Neural cell (in vitro differentiated cells): Measurements from ENCODE around the gene NPAS3. TPM values are rescaled to one million over a fixed set of nuclear protein-coding genes. Genes with fewer than 3 reads are reported as not detected.

Experiments used
- H2AFZ ChIP-seq: fragments of 200-600, 300-800 bp; sonication (generic), shearing (Covaris generic); 2 replicates; pipeline ENCODE4 v1.6.0; 2014; ENCODE audit warnings: low read depth, mild to moderate bottlenecking, antibody characterized with exemption, low read length, moderate library complexity
- H3F3A ChIP-seq: fragments of 200-600 bp; shearing (Covaris generic); 2 replicates; pipeline ENCODE4 v1.6.1; 2016; ENCODE audit warnings: mild to moderate bottlenecking, moderate library complexity, mixed read lengths, antibody characterized with exemption, low read length; ENCODE audit not compliant: insufficient read depth, poor library complexity, severe bottlenecking
- H3K27ac ChIP-seq: fragments of 200-600, 300-800 bp; sonication (generic), shearing (Covaris generic); 2 replicates; pipeline ENCODE4 v1.5.1; 2014; ENCODE audit warnings: mild to moderate bottlenecking, low read length, moderate library complexity
- H3K27me3 ChIP-seq: fragments of 300-800, 200-600 bp; sonication (generic), shearing (Covaris generic); 2 replicates; pipeline ENCODE4 v1.6.0; 2014; ENCODE audit warnings: mild to moderate bottlenecking, low read depth, low read length, moderate library complexity; ENCODE audit not compliant: insufficient read depth
- H3K36me3 ChIP-seq: fragments of 300-800, 200-600 bp; sonication (generic), shearing (Covaris generic); 2 replicates; pipeline ENCODE4 v1.5.1; 2014; ENCODE audit warnings: mild to moderate bottlenecking, antibody characterized with exemption, low read length, moderate library complexity; ENCODE audit not compliant: insufficient read depth
- H3K4me2 ChIP-seq: fragments of 300-800, 200-600 bp; sonication (generic), shearing (Covaris generic); 2 replicates; pipeline ENCODE4 v1.6.0; 2014; ENCODE audit warnings: mild to moderate bottlenecking, low read length
- H3K4me3 ChIP-seq: fragments of 300-800, 200-600 bp; sonication (generic), shearing (Covaris generic); 2 replicates; pipeline ENCODE4 v1.5.1; 2014; ENCODE audit warnings: mild to moderate bottlenecking, low read length, moderate library complexity
- H3K79me2 ChIP-seq: fragments of 200-600 bp; shearing (Covaris generic); replicated peaks from 2 replicates; pipeline ENCODE4 v1.6.0; 2014; ENCODE audit warnings: mild to moderate bottlenecking, low read length, moderate library complexity; ENCODE audit not compliant: insufficient read depth
- H3K9ac ChIP-seq: fragments of 300-800, 200-600 bp; sonication (generic), shearing (Covaris generic); 2 replicates; pipeline ENCODE4 v1.6.1; 2016; ENCODE audit warnings: mild to moderate bottlenecking, low read length, mixed read lengths
- H3K9me2 ChIP-seq: fragments of 200-600 bp; shearing (Covaris generic); 2 replicates; pipeline ENCODE4 v1.6.1; 2016; ENCODE audit warnings: mild to moderate bottlenecking, low read length, mixed read lengths; ENCODE audit not compliant: insufficient read depth
- H3K9me3 ChIP-seq: fragments of 200-600, 300-800 bp; sonication (generic), shearing (Covaris generic); 2 replicates; pipeline ENCODE4 v1.6.1; 2016; ENCODE audit warnings: mild to moderate bottlenecking, mixed run types, low read length, moderate library complexity, mixed read lengths
- H4K20me1 ChIP-seq: fragments of 200-600 bp; shearing (Covaris generic); 2 replicates; pipeline ENCODE4 v1.6.1; 2016; ENCODE audit warnings: mild to moderate bottlenecking, mixed run types; ENCODE audit not compliant: insufficient read depth
- CTCF ChIP-seq: fragments of 450-650 bp; IDR thresholded peaks from 2 replicates; pipeline ENCODE4 v1.5.1; 2014; ENCODE audit warnings: antibody characterized with exemption, mild to moderate bottlenecking, moderate library complexity; ENCODE audit not compliant: poor library complexity, severe bottlenecking
- EP300 ChIP-seq: fragments of 450-650 bp; conservative IDR thresholded peaks from 2 replicates; pipeline ENCODE4 v1.6.1; 2014; ENCODE audit warnings: antibody characterized with exemption, mild to moderate bottlenecking, moderate library complexity; ENCODE audit not compliant: poor library complexity, severe bottlenecking
- EZH2 ChIP-seq: fragments of 200-600, 300-800 bp; shearing (Covaris generic), sonication (generic); IDR thresholded peaks from 2 replicates; pipeline ENCODE4 v1.6.1; 2014; ENCODE audit warnings: antibody characterized with exemption, low read length, borderline replicate concordance, mild to moderate bottlenecking; ENCODE audit not compliant: insufficient read depth, poor library complexity, severe bottlenecking
- MXI1 ChIP-seq: fragments of 450-650 bp; conservative IDR thresholded peaks from 2 replicates; pipeline ENCODE4 v1.6.1; 2014; ENCODE audit warnings: antibody characterized with exemption, mild to moderate bottlenecking; ENCODE audit not compliant: poor library complexity, severe bottlenecking
- POLR2AphosphoS5 ChIP-seq: IDR thresholded peaks from 2 replicates; pipeline ENCODE4 v1.6.1; 2012
- RAD21 ChIP-seq: fragments of 450-650 bp; conservative IDR thresholded peaks from 2 replicates; pipeline ENCODE4 v1.6.1; 2014; ENCODE audit warnings: antibody characterized with exemption, mild to moderate bottlenecking, moderate library complexity
- REST ChIP-seq: IDR thresholded peaks from 2 replicates; pipeline ENCODE4 v1.6.1; 2012; ENCODE audit warnings: borderline replicate concordance
- SMC3 ChIP-seq: fragments of 450-650 bp; conservative IDR thresholded peaks from 2 replicates; pipeline ENCODE4 v1.6.1; 2014; ENCODE audit warnings: antibody characterized with exemption, mild to moderate bottlenecking, moderate library complexity; ENCODE audit not compliant: poor library complexity
- TAF1 ChIP-seq: IDR thresholded peaks from 2 replicates; pipeline ENCODE4 v1.6.1; 2012; ENCODE audit warnings: low read depth
- polyA plus RNA-seq: library from polyadenylated mRNA; depleted of rRNA; stranded (reverse); fragments of >200 nt; gene quantifications from 2 replicates; pipeline ENCODE4 v1.2.3, GENCODE V29; 2014

Gene NPAS3
- polyA plus RNA-seq, 1 donor from 2014 or later, result 1.3 TPM

GRCh38 chr14:33259764-33260163 lies 321.1 kb downstream of the NPAS3 start:
- Histone ChIP-seq H3K9me3 (no peaks in the 10 kb centered on the region), H3F3A (no peaks in the 10 kb centered on the region), H3K27me3 (no peaks in the 10 kb centered on the region), H4K20me1 (no peaks in the 10 kb centered on the region), H3K36me3 (no peaks in the 10 kb centered on the region), H3K27ac (no peak overlapping the region), H3K79me2 (no peaks in the 10 kb centered on the region), H3K4me3 (no peak overlapping the region), H2AFZ (no peak overlapping the region), H3K4me2 (no peak overlapping the region), H3K9ac (no peak overlapping the region), H3K9me2 (no peaks in the 10 kb centered on the region)
- no peak for TF ChIP-seq TAF1
- TF ChIP-seq EP300, result no peak
- no peak for TF ChIP-seq SMC3
- no peak for TF ChIP-seq POLR2AphosphoS5
- TF ChIP-seq REST, result no peak
- TF ChIP-seq MXI1, result no peak
- TF ChIP-seq EZH2, result no peak
- TF ChIP-seq CTCF, result no peak
- no peak for TF ChIP-seq RAD21

GRCh38 chr14:33271216-33271615 lies 332.5 kb downstream of the NPAS3 start:
- H3K27ac ChIP-seq, result no peak overlapping the region
- no peak overlapping the region for H3K4me2 ChIP-seq
- no peaks in the 10 kb centered on the region for H3K36me3 ChIP-seq
- no peak overlapping the region for H2AFZ ChIP-seq
- H3K27me3 ChIP-seq, result no peaks in the 10 kb centered on the region
- no peaks in the 10 kb centered on the region for H3K9me3 ChIP-seq
- H3F3A ChIP-seq, result no peaks in the 10 kb centered on the region
- H3K9ac ChIP-seq, result no peak overlapping the region
- H3K9me2 ChIP-seq, result no peaks in the 10 kb centered on the region
- no peak overlapping the region for H3K4me3 ChIP-seq
- TF ChIP-seq TAF1, result no peak
- no peak for TF ChIP-seq SMC3
- TF ChIP-seq EZH2, result no peak
- no peak for TF ChIP-seq RAD21
- no peak for TF ChIP-seq POLR2AphosphoS5
- TF ChIP-seq MXI1, result no peak
- TF ChIP-seq REST, result no peak
- no peak for TF ChIP-seq CTCF
- TF ChIP-seq EP300, result no peak
- no peaks in the 10 kb centered on the region for H4K20me1 ChIP-seq
- H3K79me2 ChIP-seq, result no peaks in the 10 kb centered on the region
